Hepatic stellate cell (primary cell): ENCODE data around the gene MCRS1.

ENCODE experiments used
- DNase-seq: peaks from one replicate; pipeline ENCODE4 v3.0.0; 2011; ENCODE audit warnings: low spot score

The MCRS1 gene

DNA sequence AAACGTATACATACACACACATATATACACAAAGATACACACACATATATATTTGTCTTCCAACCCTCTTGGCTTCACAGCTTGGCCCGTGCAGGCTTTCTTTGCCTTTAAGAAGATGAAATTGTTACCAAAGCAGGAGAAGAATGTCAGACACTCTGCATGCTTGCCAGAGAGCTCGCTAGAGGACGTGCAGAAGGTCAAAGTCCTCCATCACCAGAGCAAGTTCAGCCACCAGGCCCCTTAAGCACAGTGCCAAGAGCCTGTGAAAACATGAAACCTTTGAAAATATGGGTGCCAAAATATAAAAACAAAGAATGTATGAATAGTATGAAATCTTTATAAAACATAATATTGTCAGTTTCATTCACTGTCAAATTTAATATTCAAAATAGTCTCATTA lies 14.9 kb upstream of the MCRS1 start:
- DNase-seq: no peak

GRCh38 chr12:49582201-49582600 lies 14.3 kb upstream of the MCRS1 start:
- DNase-seq: no peak

DNA sequence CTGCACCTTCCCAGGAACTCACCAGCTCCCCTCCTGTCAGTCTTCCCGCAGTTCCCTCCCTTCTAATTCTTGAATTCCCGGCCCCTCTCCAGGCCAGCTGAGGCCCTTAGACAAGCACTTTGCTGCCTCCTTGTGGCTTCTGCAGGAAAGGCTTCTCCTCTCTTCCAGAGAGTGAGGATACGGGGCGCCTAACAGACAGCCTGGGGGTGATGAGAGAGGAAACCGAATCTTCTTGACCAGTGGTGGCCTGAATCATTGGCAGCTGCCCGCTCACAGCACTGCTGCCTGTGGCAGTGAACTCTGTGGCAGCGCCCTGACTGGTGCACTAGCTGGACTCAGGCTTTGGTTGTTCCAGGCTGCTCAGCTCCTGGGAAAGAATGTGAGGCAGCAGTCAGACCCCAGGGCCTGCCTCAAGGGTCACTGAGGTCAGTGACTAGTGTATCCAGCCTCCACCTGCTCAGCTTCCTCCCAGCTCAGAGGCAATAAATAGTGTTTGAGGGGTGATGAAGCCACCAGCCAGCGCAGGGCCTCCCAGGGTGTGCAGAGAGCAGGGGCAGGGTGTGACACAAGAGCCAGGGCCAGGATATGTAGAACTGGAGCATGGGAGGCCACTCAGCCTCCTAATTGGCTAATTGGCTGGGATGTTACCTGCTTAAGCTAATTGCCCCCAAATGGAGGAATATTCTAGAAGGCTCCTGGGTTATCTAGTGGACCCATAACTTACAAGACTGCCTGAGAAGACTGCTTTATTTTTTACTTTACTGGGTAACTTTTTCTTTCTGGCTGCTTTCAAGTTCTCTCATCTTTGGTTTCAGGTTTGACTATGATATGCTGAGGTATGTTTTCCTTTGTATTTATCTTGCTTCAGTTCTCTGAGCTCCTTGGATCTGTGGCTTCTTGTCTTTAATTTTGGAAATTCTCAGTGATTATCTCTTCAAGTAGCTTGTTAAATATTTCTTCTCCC lies 12.9 kb upstream of the MCRS1 start:
- DNase-seq: peak; percentile 79

GRCh38 chr12:49578471-49579112 lies 10.7 kb upstream of the MCRS1 start:
- DNase-seq: no peak

- no peak for DNase-seq
Measured at GRCh38 chr12:49577589-49578315, 9.8 kb upstream of the MCRS1 start.

DNA sequence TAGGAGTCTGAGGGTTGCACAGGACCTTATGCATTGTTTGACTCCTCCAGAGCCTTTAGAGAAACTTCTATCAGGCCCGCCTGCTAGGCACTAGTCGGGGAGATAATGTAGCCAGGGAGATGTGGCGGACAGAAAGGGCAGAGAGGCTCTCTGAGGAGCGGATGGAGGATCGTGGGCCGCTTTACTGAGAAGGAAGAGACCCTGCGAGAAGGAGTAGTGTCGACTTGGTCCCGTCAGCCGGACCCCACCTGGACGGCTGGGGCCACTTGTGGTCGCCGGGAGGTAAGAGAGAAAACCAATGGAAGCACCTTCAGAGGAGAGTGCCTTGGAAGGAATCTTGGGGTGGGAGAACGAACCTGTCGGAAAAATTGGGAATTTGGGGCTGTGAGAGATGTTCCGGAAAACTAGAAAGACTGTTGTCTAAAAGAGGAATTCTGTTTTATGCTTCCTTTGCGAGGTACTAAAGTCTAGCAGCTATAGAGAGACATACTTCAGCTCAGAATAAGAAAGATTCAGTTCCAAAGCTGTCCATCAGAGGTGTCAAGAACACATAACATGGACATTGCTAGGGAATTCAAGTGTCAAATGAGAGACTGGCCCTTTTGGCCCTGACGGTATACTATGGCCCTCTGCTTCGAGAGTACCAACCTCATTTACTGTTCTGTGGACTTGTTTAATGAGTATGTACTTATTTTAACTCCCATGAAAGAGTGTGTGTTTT lies 660 bp upstream of the MCRS1 start:
- no peak for DNase-seq

- no peak for DNase-seq
Measured at GRCh38 chr12:49567302-49567610, 686 bp downstream of the MCRS1 start.

DNA sequence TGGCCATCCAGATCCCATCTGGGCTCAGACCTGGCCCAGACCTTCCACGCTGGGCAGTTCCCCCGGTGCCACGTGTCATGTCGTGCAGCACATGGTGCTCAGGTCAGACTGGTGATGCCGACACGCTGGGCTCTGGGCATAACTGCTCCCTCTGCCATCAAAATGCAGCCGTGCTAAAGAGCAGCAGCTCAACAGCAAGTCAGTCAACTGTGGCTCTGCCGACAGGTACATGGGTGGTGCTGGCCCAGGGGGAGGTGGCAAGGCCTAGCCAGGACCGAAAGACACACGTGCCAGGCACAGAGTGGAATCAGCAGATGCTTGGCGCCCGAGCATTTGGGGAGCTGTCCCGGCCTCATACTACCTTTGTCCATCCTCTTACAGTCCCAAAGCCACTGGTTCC lies 1.6 kb downstream of the MCRS1 start:
- no peak for DNase-seq

DNA sequence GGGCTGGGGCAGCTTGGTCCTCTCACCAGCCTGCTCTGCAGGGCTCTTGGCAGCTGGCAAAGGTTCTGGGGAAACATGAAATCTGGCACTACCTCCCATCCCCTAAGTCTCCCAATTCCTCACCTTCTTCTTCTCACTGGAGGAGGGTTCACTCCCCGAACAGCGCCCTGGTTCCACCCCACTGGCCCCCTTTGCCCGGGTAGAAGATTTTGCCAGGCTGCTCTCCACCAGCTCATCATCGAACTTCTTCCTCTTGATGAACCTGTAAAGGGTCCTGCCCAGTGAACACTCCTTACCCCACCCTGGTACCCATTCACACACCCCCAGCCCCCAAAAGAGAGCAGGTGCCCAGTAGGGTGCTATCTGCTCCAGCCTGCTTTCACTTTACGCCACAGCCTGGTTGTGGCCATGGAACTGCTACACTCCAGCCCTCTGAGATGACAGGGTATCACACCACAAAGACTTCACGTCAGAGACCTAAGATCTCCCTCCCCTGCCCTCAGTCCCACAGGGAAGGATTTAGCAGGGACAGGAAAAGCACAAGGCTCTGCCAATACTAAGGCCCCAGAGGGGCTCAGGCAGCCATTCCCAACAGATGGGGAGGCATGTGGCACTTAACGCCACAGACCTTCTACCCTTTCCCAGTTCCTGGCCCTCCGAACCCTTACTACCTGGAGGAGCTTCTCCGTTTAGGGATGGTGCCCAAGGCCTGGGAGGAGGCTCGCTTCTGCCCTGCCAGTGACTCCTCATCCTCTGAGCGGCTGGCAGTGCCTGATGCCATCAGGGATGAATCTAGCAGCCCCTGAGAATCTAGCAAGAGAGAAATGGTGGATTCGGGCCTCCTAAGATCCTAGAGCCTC lies 2.3 kb downstream of the MCRS1 start:
- DNase-seq: no peak

DNA sequence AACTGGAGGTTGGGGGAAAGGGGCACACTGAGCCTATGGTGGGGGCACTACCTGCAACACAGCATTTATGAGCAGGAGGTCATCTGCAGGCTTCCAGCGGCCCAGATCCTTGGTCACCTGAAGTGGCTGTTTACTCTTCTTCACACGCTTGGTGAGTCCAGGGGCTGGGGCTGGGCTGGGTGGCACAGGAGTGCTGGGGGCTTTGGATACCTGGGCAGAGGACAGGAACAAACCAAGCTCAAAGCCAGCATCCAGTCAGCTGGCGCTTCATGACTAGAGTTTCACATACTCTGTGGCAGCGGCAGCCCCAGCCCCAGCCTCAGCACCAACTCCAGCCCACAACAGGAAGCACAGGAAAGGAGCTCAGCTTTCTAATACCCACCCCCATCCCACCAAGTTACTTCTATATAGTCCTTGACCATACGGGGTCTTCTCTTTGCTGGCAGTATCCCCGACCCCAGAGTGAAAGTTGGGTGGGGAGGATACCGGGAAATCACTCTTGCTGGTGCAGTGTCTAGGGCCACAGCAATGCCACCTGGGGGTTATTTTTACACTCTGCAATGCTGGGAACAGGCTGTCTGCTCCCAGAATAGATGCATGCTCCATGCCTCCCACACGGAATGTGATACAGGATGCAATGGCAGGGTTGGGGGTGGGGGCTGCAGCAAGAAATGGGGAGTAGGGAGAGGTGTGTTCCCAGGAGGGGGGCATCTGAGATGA lies 3.1 kb downstream of the MCRS1 start:
- no peak for DNase-seq

DNA sequence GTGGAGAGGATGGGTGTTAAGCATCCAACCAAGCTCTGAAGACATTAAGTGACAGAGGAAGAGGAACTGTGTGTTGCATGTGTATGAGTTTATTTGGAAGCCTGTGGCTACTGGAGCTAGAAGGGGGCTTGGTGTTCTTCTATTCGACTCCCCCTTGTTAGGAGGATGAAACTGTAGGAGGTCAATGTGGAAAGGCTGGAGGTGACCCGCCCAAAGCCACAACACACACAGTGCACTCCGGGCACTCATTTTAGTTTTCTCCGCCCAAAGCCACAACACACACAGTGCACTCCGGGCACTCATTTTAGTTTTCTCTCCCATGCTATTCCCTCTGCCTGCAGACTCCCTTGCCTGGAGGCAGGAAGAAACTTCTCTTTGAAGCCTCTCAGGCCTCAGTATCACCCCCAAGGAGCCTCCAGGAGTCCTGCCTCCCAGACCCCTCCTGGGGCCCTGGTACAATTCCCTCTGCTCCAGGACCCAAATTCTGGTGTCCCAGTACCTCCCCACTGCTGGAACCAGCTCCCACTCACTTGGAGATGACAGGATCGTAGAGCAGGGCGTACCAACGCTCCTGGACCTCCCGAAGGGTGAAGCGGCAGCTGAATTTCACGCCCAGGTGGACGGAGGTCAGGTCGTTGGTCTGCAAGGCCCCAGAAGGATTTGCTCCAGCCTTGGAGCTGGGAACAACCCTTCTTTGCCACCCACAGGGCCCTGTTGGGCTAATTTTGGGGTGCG lies 3.8 kb downstream of the MCRS1 start:
- no peak for DNase-seq

- DNase-seq: no peak
Measured at GRCh38 chr12:49562831-49563230, 5.1 kb downstream of the MCRS1 start.

DNA sequence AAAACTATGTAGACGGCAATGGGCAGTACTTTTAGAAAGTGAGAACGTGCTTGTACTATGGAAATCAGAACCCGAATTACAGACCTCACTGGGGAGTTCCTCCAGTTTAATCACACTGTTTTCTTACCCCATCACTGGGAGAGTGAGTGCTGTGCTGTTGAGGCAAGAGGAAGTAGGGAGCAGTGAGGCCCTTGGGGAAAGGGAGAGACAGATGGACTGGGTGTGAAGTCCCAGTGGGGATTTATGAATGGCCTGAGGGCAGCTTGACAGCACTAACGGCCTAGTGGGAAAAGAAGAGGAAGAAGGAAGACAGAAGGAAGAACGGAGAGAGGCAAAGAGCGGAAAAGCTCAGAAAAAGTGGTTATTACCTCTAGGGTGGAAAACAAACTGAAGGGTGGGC lies 5.7 kb downstream of the MCRS1 start:
- no peak for DNase-seq

- no peak for DNase-seq
Measured at GRCh38 chr12:49560695-49561094, 7.2 kb downstream of the MCRS1 start.

- DNase-seq: no peak
Measured at GRCh38 chr12:49559011-49559675, 8.8 kb downstream of the MCRS1 start.

GRCh38 chr12:49558526-49558925 lies 9.4 kb downstream of the MCRS1 start:
- DNase-seq: no peak

DNA sequence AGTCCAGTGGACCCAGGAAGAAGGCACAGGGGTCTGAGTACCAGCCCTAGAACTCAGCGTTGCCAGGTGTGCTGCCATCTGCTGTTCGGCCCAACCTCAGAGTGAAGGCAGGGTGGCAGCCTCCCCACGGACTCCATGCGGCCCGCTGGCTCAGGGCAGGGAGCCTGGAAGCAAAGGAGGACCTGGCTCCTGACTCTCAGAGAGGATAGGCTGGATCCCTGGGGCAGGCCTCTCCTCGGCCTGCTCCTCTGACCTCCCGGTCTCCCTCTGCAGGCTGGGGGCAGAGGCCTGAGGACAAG lies 10.1 kb downstream of the MCRS1 start:
- no peak for DNase-seq

- DNase-seq: no peak
Measured at GRCh38 chr12:49557187-49557916, 10.6 kb downstream of the MCRS1 start.
